ENCODE data around the gene APOC1.

Gene APOC1

DNA sequence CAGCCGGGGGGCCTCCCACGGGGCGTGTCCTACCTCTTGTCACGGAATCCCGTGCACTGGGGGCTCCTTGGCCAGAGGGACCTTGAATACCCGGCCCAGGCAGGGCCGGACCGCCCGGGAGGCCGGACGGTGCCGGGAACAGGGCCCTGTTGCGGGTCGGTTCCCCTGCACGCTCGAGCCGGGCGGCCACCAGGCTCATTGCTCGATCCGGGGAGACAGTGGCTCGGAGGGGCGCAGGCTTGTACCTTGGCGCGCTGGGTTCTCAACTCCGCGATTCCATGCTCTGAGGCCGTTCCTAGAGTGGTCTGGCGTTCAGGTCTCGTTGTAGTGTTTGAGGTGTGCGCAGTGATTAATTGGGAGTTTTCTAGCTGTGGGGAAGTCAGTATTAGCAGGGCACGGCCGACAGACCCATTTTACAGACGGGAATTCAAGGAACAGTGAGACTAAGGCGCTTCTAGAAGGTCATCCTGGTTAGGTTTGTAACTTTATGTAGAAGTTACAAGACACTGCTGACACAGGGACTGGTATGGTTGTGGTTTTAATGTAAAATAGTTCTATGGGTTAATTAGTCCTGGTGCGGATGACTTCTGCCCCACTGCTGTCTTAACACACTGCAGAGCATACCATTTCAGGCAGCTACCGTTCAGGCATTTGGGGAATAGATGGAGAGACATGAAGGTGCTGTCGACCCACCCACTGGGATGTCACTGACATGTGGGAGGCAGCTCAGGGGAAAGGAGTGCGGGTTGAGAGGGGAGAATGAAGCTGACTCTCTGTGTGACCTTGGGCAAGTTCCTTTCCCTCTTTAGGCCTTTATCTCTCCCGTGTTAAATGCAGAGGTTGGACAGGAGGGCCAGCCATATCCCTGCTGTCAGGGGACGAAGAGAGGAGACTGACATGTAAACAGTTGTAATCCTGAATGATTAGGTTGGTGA lies 41.4 kb downstream of the APOC1 start:
- peak in 1 of 2 donors; percentile 1 for DNase-seq (ENCODE audit: low read depth in 2 of 2)

DNA sequence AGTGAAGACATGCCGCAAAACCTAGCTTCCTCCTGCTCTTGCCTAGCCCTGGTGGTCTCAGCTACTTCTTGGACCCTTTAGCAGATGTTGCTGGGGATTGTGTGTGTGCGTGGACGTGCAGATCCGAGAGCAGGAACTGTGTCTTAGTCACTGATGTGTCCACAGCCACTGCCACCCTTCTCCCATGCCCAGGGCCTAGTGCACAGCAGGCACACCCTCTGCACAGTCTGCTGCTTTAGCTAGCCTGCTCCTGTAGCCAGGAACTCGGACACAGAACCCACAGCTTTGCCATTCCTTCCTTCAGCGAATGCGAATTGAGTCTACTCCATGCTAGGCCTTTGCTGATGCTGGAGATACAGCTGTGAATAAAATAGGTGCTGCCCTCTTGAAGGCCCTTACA lies 43.1 kb downstream of the APOC1 start:
- DNase-seq (ENCODE audit: low read depth in 2 of 2), result no peak

GRCh38 chr19:44958090-44958489 lies 43.7 kb downstream of the APOC1 start:
- DNase-seq (ENCODE audit: low read depth in 2 of 2), result no peak

- DNase-seq (ENCODE audit: low read depth in 2 of 2), result no peak
These were observed 45.3 kb downstream of the APOC1 start for GRCh38 chr19:44959691-44960090.

GRCh38 chr19:44960906-44961728 lies 46.7 kb downstream of the APOC1 start:
- no peak for DNase-seq (ENCODE audit: low read depth in 2 of 2)

GRCh38 chr19:44961821-44962220 lies 47.4 kb downstream of the APOC1 start:
- DNase-seq (ENCODE audit: low read depth in 2 of 2), result no peak

DNA sequence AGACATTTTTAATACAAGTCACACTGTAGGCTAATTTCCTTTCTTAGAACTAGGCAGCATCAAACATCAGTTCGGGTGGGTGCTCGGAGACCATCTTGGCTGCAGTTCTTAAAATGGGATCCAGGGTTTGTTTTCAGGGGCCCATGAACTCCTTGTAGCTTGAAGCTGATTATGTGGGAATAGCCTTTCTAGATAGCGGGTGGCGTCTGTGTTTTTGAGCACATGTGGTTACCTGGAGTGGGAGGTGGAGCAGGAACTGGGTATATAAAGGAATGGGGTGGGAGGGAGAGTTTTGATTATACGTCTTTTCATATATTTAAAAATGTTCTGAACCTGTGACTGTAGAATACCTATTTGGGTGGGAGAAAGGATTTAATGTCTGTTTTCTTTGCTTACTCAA lies 53.7 kb downstream of the APOC1 start:
- no peak for DNase-seq (ENCODE audit: low read depth in 2 of 2)

- no peak for DNase-seq (ENCODE audit: low read depth in 2 of 2)
These were observed 54.3 kb downstream of the APOC1 start for GRCh38 chr19:44968670-44969069.
